Hematopoietic multipotent progenitor cell treated with erythropoietin and hydrocortisone succinate and interleukin-3 and kit ligand, for 4 days (in vitro differentiated cells): ENCODE data around the gene SLC27A1.
"Not testable (repeated sequence)": the region's sequence is repeated elsewhere in the genome, so short reads cannot be mapped to it uniquely, and the experiment has no call there.

Source experiments
- DNase-seq: peaks from one replicate; pipeline ENCODE4 v3.0.0-alpha.2; 2015

The SLC27A1 gene

GRCh38 chr19:17457616-17458015 is 12.7 kb upstream of the SLC27A1 start:
- DNase-seq = no peak

- no peak for DNase-seq
Measured at GRCh38 chr19:17458970-17459369, 11.4 kb upstream of the SLC27A1 start.

DNA sequence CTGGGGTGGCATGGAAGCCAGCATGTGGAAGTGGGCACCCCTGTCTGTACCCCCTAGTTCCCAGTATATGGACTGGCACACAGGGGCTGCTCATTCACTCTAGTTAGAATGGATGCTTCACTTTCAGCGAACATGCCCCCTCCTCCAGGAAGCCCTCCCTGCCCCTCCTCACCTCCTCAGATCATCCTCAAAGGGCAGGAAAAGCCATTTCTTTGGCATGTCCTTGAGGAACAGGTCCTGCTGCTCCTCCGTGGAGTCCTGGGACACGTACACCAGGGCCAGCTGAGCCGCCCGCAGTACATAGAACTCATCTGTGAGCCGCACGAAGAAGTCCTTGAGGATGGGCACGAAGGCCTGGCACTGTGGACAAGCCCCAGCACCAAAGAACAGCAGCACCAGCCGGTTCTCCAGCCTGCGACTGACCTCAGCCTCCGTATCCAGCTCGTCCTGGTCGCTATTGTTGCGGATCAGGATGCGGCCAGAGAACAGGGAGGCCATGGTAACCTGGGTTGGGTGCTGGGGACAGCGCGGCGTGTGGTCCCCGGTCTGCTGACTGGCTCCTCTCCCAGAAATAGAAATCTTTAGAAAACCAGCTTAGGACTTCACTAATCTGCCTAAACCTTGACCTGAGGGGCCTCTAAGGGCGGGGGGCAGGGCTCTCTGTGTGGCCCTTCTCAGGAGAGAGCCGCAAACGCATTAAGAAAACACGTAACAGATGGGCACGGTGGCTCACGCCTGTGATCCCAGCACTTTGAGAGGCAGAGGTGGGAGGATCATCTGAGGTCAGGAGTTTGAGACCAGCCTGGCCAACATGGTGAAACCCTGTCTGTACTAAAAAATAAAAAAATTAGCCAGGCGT is 9.7 kb upstream of the SLC27A1 start, which contains the start of gene NXNL1:
Gene NXNL1 (minus strand): TSS at position 555 of the 859 bp plus-strand sequence. CDS start 57 bp downstream, at position 498.
- DNase-seq = no peak

GRCh38 chr19:17466487-17466850 is 3.9 kb upstream of the SLC27A1 start:
- DNase-seq = no peak

DNA sequence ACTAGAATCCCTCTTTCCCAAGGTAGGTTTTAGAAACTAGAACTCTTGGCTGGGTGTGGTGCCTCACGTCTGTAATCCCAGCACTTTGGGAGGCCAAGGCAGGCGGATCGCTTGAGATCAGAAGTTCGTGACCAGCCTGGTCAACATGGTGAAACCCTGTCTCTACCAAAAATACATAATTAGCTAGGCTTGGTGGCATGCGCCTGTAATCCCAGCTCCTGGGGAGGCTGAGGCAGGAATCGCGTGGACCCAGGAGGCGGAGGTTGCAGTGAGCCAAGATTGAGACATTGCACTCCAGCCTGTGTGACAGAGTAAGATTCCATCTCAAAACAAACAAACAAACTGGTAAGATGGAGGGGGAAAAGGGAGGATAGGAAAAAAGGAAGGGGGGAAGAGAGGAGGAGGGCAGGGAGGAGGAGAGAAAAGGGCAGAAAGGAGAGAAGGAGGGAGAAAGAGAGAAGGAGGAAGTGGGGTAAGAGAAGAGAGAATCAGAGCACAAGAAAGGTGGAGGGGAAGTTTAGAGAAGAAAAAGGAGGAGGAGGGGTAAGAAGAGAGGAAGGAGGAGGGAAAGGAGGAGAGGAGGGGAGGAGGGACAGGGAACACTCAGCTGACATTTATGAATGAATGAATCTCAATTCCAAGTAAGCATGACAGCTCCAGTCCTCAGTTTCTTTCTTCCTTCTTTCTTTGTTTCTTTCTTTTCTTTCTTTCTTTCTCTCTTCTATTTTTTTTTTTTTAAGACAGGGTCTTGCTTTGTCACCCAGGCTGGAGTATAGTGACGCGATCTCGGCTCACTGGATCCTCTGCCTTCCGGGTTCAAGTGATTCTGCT is 2.6 kb upstream of the SLC27A1 start:
- DNase-seq = no peak

DNA sequence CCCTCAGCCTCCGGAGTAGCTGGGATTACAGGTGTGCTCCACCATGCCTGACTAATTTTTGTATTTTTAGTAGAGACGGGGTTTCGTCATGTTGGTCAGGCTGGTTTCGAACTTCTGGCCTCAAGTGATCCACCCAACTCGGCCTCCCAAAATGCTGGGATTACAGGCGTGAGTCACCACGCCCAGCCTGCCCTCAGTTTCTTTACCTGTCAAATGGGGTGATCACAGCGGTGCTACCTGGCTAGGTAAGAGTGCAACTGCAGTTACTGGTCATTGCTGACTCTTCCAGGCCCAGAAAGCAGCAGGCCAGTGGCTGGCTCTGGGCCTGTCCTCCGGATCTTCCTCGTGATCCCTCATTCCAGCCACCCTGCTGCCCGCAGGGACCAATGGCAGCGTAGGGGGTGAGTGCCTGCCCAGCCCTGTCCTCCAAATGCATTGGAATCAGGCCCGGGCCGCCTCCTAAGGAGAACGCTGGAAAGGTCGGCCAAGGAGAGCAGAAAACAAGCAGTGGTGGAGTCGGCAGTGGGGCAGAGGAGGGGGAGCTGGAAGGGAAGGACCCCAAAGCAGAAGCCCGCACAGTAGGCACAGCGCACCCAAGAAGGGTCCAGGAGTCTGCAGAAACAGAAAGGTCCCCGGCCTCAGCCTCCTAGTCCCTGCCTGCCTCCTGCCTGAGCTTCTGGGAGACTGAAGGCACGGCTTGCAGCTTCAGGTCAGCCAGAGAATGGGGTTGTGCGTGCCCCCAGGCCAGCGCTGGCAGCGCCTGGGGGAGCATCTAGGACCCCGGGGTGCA is 1.8 kb upstream of the SLC27A1 start:
- no peak for DNase-seq

DNA sequence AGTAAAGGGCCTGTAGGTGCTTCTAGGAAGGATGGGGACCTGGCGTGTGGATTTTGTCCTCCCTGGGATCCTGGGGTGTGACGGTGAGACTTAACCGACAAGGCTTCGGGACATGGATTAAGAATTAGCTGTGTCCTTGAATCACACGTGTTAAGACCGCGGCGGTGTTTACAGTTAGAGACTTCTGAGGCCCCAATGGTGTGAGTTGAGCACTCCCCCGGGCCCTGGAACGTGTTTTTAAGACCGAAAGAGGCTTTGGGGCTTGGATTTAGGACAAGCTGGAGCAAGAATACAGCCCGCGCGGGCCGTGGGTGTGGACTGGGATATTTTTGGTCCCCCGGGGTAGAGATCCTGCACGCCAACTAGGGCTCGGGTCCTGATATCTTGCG is 1.2 kb upstream of the SLC27A1 start:
- DNase-seq = no peak

- DNase-seq = peak; percentile 97
Measured at GRCh38 chr19:17469481-17470067, 750 bp upstream of the SLC27A1 start.

DNA sequence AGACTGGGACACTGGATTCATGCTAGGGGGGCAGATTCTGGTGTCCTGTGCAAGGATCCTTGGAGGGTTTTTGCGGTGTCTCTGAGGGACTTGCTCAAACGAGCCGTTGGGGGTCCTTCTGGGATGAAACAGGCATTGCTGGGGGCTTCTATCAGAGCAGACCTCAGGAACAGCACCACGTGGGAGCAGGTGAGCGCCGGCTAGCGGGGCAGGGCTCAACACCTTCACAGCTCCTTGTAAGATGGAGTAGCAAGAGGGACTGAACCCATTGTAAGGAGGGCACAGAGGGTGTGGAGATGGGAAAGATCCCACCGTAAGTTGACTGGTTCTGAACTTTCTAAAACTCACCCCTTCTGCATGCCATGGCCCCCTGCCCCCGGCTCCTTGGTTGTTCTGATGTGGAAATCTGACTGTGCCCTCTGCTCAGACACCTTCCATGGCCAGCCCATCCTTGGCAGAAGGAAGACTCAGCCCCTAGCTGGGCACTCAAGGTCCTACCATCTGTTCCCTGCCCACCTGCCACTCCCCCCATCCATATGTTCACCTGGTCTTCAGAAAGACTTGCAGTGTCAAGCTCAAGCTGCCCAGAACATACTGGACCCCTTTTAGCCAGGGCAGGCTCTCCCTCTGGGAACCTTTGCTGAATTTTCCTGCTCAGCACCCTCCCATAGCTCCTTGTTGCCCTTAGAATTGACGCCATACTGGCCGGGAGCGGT is 1.2 kb downstream of the SLC27A1 start:
- DNase-seq = no peak

DNA sequence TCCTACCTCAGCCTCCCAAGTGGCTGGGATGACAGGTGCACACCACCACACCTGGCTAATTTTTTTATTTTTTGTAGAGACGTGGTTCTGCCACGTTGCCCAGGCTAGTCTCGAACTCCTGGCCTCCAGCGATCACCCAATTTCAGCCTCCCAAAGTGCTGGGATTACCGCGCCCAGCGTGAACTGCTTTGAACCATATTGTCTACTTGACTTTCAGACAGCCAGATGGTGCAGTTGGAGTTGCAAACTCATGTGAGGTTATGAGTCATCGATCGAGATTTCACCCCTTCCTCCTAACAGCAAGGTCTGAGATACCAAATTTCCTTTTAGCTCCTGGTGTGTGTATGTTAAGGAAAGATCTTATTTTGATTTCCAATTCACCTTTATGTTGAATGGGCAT is 2.7 kb downstream of the SLC27A1 start:
- peak; percentile 76 for DNase-seq

DNA sequence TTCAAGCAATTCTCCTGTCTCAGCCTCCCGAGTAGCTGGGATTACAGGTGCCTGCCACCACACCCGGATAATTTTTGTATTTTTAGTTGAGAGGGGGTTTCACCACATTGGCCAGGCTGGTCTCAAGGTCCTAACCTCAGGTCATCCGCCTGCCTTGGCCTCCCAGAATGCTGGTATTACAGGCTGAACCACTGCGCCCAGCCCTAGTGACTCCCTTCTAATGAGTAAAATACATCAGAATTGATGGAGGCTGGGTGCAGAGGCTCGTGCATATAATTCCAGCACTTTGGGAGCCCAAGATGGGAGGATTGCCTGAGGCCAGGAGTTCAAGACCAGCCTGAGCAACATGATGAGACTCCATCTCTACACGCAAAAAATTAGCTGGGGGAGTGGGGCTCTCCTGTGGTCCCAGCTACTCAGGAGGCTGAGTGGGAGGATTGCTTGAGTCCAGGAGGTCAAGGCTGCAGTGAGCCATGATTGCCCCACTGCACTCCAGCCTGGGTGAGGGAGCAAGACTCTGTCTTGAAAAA is 4.8 kb downstream of the SLC27A1 start:
- not testable (repeated sequence) for DNase-seq

- peak; percentile 29 for DNase-seq
Measured at GRCh38 chr19:17475541-17476115, 5.3 kb downstream of the SLC27A1 start.

DNA sequence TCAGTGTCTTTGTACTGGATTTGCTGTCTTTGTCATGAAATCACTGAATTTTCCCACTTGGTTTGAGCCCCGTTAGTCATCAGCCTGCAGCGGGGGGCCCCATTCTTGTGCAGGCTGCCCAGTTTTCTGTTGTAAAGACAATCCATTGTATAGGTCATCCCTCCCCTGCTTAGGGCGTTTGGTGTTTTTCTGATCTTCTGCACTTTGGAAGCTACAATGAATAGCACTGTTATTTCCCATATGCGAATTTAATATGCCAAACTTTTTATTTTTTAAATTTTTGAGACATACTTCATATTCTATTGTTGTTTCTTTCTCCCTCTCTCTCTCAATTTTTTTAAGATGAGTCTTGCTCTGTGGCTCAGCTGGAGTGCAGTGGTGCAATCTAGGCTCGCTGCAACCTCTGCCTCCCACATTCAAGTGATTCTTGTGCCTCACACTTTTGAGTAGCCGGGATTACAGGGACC is 9.0 kb downstream of the SLC27A1 start:
- no peak for DNase-seq

- no peak for DNase-seq
Measured at GRCh38 chr19:17481986-17482385, 11.7 kb downstream of the SLC27A1 start.

DNA sequence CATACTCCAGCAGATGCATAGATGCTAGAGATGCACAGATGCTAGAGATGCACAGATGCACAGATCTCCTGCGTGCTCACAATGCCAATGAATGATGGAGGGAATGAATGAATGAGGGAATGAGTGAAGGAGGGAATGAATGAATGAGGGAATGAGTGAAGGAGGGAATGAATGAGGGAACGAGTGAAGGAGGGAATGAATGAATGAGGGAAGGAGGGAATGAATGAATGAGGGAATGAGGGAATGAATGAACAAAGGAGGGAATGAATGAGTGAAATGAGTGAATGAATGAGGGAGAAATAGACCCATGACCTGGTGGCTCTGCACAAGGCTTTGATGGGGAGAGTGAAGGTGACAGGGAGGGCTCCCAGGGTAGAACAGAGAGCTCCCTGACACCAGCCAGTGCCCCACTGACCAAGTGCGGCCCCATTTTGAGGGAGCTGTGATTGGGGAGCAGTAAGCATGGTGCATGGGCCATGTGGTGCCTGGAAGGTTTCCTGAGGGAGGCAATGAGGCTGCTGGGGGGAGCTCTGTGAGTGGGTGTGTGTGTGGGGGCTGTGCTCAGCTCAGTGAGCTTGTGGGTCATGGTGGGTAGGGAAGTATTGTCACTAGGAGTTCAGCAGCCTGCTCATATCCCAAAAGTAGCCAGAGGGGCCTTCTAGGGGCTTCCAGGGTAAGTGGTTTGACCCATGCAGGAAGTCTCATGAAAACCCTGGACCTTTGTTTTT is 12.7 kb downstream of the SLC27A1 start:
- no peak for DNase-seq

- DNase-seq = no peak
Measured at GRCh38 chr19:17483605-17484002, 13.3 kb downstream of the SLC27A1 start.

- DNase-seq = no peak
Measured at GRCh38 chr19:17484520-17485185, 14.3 kb downstream of the SLC27A1 start.

- no peak for DNase-seq
Measured at GRCh38 chr19:17486545-17487240, 16.4 kb downstream of the SLC27A1 start.
